PC-9 (cell line): ENCODE results near the gene PLXDC2.

ENCODE experiments used
- CTCF ChIP-seq: fragments of 200-600 bp; sonication (generic); conservative IDR thresholded peaks from 2 replicates; pipeline ENCODE4 v1.6.1; 2017; ENCODE audit warnings: mixed run types, antibody characterized with exemption, mild to moderate bottlenecking, moderate library complexity
- EZH2 ChIP-seq: fragments of 200-600 bp; sonication (generic); IDR thresholded peaks from 2 replicates; pipeline ENCODE4 v1.8.0; 2017; ENCODE audit warnings: antibody characterized with exemption, low read depth

GRCh38 chr10:20313665-20314064 is 497.4 kb downstream of the PLXDC2 start:
- TF ChIP-seq CTCF (no peak), EZH2 (no peak)
